Right lobe of liver (tissue), 6 donors: ENCODE results near the gene APH1B. TPM values are rescaled to one million over a fixed set of nuclear protein-coding genes. Genes with fewer than 3 reads are reported as not detected.

Experiments used
- ATAC-seq, 4 donors: fragments of 200-7000 bp; cut with Tn5 transposase; one replicate each; pipeline ENCODE4 v1.9.1; 2020; ENCODE audit warnings: mild to moderate bottlenecking in 4 of 4, moderate library complexity in 4 of 4
- DNase-seq, 3 donors: peaks; one replicate each; pipeline ENCODE4 v3.0.0-alpha.2; 2020
- H3K27ac ChIP-seq, 3 donors: fragments of 200-600 bp; one replicate each; pipeline ENCODE4 v1.8.0; 2022
- H3K27me3 ChIP-seq, 2 donors: fragments of 200-600 bp; one replicate each; pipeline ENCODE4 v1.8.0; 2022
- H3K36me3 ChIP-seq, 4 donors: fragments of 200-600 bp; sonication (generic) in 1 of 4; one replicate each; pipeline versions ENCODE4 v1.5.1 to v1.8.0; 2017 to 2022; ENCODE audit warnings: control low read depth in 1 of 4
- H3K4me1 ChIP-seq, 4 donors: fragments of 200-600 bp; sonication (generic) in 1 of 4; one replicate each; pipeline versions ENCODE4 v1.5.1 to v1.8.0; 2017 to 2022; ENCODE audit warnings: control low read depth in 1 of 4
- H3K4me3 ChIP-seq, 3 donors: fragments of 200-600 bp; one replicate each; pipeline ENCODE4 v1.8.0; 2022
- H3K9me3 ChIP-seq, 4 donors: fragments of 200-600 bp; sonication (generic) in 1 of 4; one replicate each; pipeline versions ENCODE4 v1.5.1 to v1.8.0; 2017 to 2022; ENCODE audit warnings: control low read depth in 1 of 4
- POLR2A ChIP-seq: fragments of 450-650 bp; IDR thresholded peaks from one replicate; pipeline ENCODE4 v1.6.1; 2017; ENCODE audit warnings: antibody characterized with exemption, mild to moderate bottlenecking
- WGBS: methylation state at CpG from one replicate; pipeline ENCODE4 v1.1.6; 2018; ENCODE audit warnings: low coverage, low lambda C conversion rate; ENCODE audit not compliant: insufficient coverage; ENCODE audit errors: missing lambda C conversion rate; 5-methylcytosine and 5-hydroxymethylcytosine counted together
- intact Hi-C, 2 donors: fragments of 100-400 bp; cut with DNase I; formaldehyde crosslinking; loops; one replicate each; pipeline versions ENCODE4 v1.11.2 to v1.14.1; 2022
- total RNA-seq, 6 experiments: library from RNA; depleted of rRNA in 2 of 6; stranded (reverse); fragments of >200 nt in 2 of 6; fragmentation: NEBNext Ultra II Directional in 3 of 6; extraction: Animal tissue kit (Norgen Biotek cat#: 25700) in 3 of 6; gene quantifications; one replicate each; pipeline versions ENCODE4 v1.1.0 to v1.2.4, GENCODE V29; 2016 to 2023
- TF ChIP-seq, protein P1 (sequence below), 4 donors: fragments of 200-600 bp in 3 of 4; fragments of 450-650 bp in 1 of 4; IDR thresholded peaks; one replicate each; pipeline versions ENCODE4 v1.5.1 to v1.8.0; 2016 to 2022; ENCODE audit warnings: antibody characterized with exemption in 4 of 4, mild to moderate bottlenecking in 2 of 4
- donor health status: DM: no; HTN: yes; CAD: no.
- donor health status: DM: no; HTN: no; CAD: no.
- donor health status: DM: no; HTN: no; CAD: no.
- donor health status: DM: no; HTN: yes; CAD: no.
- donor health status: DM: no; HTN: yes; CAD: no.

The APH1B gene
- total RNA-seq, 6 experiments from 2014 or later: 2.2 to 7.4 (median 4.7) TPM

GRCh38 chr15:63306492-63307073 lies 29.2 kb downstream of the APH1B start:
- no peak overlapping the region for H3K27ac ChIP-seq
- H3K4me3 ChIP-seq: no peak overlapping the region
- TF ChIP-seq, protein P1, sequence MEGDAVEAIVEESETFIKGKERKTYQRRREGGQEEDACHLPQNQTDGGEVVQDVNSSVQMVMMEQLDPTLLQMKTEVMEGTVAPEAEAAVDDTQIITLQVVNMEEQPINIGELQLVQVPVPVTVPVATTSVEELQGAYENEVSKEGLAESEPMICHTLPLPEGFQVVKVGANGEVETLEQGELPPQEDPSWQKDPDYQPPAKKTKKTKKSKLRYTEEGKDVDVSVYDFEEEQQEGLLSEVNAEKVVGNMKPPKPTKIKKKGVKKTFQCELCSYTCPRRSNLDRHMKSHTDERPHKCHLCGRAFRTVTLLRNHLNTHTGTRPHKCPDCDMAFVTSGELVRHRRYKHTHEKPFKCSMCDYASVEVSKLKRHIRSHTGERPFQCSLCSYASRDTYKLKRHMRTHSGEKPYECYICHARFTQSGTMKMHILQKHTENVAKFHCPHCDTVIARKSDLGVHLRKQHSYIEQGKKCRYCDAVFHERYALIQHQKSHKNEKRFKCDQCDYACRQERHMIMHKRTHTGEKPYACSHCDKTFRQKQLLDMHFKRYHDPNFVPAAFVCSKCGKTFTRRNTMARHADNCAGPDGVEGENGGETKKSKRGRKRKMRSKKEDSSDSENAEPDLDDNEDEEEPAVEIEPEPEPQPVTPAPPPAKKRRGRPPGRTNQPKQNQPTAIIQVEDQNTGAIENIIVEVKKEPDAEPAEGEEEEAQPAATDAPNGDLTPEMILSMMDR (IDR thresholded peaks at IDR 0.05): no peak
- TF ChIP-seq POLR2A: no peak
- DNase-seq: peak in 2 of 3 donors; percentile 46 to 52
- intact Hi-C loops: no loop called here
- peak; percentile 68 to 95 (median 91) for ATAC-seq
- no peaks in the 10 kb centered on the region for H3K9me3 ChIP-seq
- peaks cover 0 to 11% (median 4%) of the 10 kb centered on the region in 4 donors for H3K4me1 ChIP-seq
- no peaks in the 10 kb centered on the region for H3K27me3 ChIP-seq
- no peaks in the 10 kb centered on the region for H3K36me3 ChIP-seq
- WGBS: 30% methylated on average over 5 of the region's 5 CpGs

GRCh38 chr15:63308491-63308890 lies 31.1 kb downstream of the APH1B start:
- DNase-seq (no peak), ATAC-seq (no peak)
- Histone ChIP-seq H3K4me3 (no peak overlapping the region), H3K4me1 (peaks cover 0 to 11% (median 4%) of the 10 kb centered on the region in 4 donors), H3K9me3 (no peaks in the 10 kb centered on the region), H3K27ac (no peak overlapping the region), H3K27me3 (no peaks in the 10 kb centered on the region), H3K36me3 (no peaks in the 10 kb centered on the region)
- intact Hi-C loops: no loop called here
- 85% methylated on average over 4 of the region's 4 CpGs for WGBS
- TF ChIP-seq, protein P1 (IDR thresholded peaks at IDR 0.05): no peak
- no peak for TF ChIP-seq POLR2A

DNA sequence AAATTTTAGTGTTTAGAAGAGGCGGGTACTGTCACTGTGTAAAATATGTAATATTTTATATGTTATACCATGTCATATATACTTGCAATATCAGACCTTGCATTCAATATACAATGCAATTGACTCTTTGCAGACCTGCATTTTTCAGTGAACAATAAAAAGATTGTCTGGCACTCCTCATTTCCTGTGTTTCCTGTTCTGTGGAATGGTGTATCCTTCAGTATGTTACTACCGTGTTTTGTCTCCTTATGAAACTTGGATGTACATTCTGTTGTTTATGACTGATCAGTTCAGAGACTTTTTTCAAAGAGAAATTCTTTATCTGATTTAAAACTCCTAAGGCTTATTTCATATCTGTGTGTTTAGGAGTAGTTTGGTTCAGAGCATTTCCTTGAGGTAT lies 31.5 kb downstream of the APH1B start:
- peaks cover 0 to 11% (median 4%) of the 10 kb centered on the region in 4 donors for H3K4me1 ChIP-seq
- TF ChIP-seq, protein P1 (IDR thresholded peaks at IDR 0.05): no peak
- TF ChIP-seq POLR2A: no peak
- H3K27me3 ChIP-seq: no peaks in the 10 kb centered on the region
- H3K27ac ChIP-seq: no peak overlapping the region
- H3K4me3 ChIP-seq: no peak overlapping the region
- intact Hi-C loops: no loop called here
- WGBS: 74% methylated on average over 2 of the region's 2 CpGs
- no peaks in the 10 kb centered on the region for H3K9me3 ChIP-seq
- DNase-seq (no peak), ATAC-seq (peak in 1 of 4 donors; percentile 23)
- H3K36me3 ChIP-seq: no peaks in the 10 kb centered on the region

DNA sequence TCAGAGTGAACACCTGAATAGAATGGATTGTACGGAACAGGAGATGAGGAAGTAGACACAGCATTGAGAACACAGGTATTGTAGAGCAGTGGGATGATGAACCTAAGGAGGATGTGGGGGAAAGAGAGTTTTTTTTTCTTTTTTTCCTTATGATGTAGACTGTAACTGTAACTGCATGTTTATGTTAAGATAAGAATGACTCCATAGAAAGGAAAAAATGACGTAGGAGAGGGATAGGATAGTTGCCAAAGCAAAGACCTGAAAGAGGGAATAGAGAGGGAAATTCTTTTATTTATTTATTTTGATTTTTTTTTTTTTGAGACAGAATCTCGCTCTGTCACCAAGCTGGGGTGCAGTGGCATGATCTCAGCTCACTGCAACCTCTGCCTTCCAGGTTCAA lies 33.2 kb downstream of the APH1B start:
- no peaks in the 10 kb centered on the region for H3K36me3 ChIP-seq
- H3K4me1 ChIP-seq: peaks cover 0 to 11% (median 4%) of the 10 kb centered on the region in 4 donors
- no peak for TF ChIP-seq POLR2A
- TF ChIP-seq, protein P1 (IDR thresholded peaks at IDR 0.05): no peak
- no peak for DNase-seq
- H3K4me3 ChIP-seq: no peak overlapping the region
- intact Hi-C loops: no loop called here
- WGBS: 68% methylated on average over 3 of the region's 3 CpGs
- ATAC-seq: no peak
- H3K27ac ChIP-seq: no peak overlapping the region
- no peaks in the 10 kb centered on the region for H3K9me3 ChIP-seq
- no peaks in the 10 kb centered on the region for H3K27me3 ChIP-seq
